Sigmoid colon (tissue), 4 donors: ENCODE data around the gene CELF1.

Experiments
- POLR2A ChIP-seq, 2 donors: fragments of 450-650 bp; IDR thresholded peaks; one replicate each; pipeline ENCODE4 v1.6.1; 2016; ENCODE audit warnings: antibody characterized with exemption in 2 of 2, mild to moderate bottlenecking in 2 of 2, moderate library complexity in 2 of 2
- POLR2AphosphoS5 ChIP-seq, 4 donors: sonication (generic); formaldehyde crosslinking; IDR thresholded peaks; one replicate each; pipeline ENCODE4 v1.6.1; 2017; ENCODE audit warnings: antibody characterized with exemption in 4 of 4
- TF ChIP-seq, protein P1 (sequence below), 4 experiments: fragments of 450-650 bp in 3 of 4; fragments of 200-600 bp in 1 of 4; IDR thresholded peaks; one replicate each; pipeline ENCODE4 v1.5.1; 2016 to 2019; ENCODE audit warnings: antibody characterized with exemption in 4 of 4, mild to moderate bottlenecking in 3 of 4, moderate library complexity in 2 of 4

DNA sequence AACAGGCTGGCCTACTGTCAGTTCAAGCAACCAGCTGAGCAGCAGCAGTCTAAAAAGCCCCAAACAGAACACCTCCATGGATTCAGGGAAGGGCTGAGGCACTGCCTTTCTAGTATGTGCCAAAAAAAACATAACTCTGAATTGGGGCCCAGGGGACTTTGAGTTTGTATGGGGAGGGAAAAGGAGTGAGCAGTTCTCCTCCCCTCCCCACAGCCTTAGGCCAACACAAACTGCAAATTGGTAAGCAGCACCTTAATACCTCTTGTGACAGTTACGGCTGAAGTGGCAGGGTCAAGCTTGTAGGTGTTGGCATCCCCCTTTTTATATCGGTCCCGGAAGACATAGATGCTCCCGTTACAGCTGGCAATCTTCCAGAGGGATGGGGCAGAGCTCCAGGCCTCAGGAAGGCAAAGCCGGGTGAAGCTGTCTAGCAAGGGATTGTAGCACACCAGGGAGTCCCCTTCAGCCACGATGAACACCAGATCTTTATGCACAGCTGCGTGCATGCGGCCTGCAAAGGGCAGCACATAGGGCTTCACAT is 19.9 kb upstream of the CELF1 start:
- TF ChIP-seq POLR2A (IDR thresholded peaks at IDR 0.05): no peak
- TF ChIP-seq, protein P1, sequence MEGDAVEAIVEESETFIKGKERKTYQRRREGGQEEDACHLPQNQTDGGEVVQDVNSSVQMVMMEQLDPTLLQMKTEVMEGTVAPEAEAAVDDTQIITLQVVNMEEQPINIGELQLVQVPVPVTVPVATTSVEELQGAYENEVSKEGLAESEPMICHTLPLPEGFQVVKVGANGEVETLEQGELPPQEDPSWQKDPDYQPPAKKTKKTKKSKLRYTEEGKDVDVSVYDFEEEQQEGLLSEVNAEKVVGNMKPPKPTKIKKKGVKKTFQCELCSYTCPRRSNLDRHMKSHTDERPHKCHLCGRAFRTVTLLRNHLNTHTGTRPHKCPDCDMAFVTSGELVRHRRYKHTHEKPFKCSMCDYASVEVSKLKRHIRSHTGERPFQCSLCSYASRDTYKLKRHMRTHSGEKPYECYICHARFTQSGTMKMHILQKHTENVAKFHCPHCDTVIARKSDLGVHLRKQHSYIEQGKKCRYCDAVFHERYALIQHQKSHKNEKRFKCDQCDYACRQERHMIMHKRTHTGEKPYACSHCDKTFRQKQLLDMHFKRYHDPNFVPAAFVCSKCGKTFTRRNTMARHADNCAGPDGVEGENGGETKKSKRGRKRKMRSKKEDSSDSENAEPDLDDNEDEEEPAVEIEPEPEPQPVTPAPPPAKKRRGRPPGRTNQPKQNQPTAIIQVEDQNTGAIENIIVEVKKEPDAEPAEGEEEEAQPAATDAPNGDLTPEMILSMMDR (IDR thresholded peaks at IDR 0.05): no peak
- no peak for TF ChIP-seq POLR2AphosphoS5 (IDR thresholded peaks at IDR 0.05)
